Uterus (tissue), 4 donors: Measurements from ENCODE around the gene FGR. TPM values are rescaled to one million over a fixed set of nuclear protein-coding genes. Genes with fewer than 3 reads are reported as not detected.

Experiments
- DNase-seq, 2 donors: peaks; one replicate each; pipeline ENCODE4 v3.0.0-alpha.2; 2019 to 2020
- H3K27ac ChIP-seq, 2 donors: fragments of 200-600 bp; sonication (generic); 1 replicate in 1 of 2; 2 replicates in 1 of 2; pipeline ENCODE4 v1.5.1; 2016 to 2018
- H3K27me3 ChIP-seq, 2 donors: fragments of 200-600 bp; sonication (generic); one replicate each; pipeline ENCODE4 v1.5.1; 2018 to 2019; ENCODE audit warnings: control low read depth in 1 of 2
- H3K36me3 ChIP-seq, 2 donors: fragments of 200-600 bp; sonication (generic); one replicate each; pipeline ENCODE4 v1.5.1; 2019; ENCODE audit warnings: control low read depth in 1 of 2
- H3K4me1 ChIP-seq, 2 donors: fragments of 200-600 bp; sonication (generic); one replicate each; pipeline ENCODE4 v1.5.1; 2018 to 2019; ENCODE audit warnings: control low read depth in 1 of 2
- H3K4me3 ChIP-seq, 2 donors: fragments of 200-600 bp; sonication (generic); 1 replicate in 1 of 2; 2 replicates in 1 of 2; pipeline ENCODE4 v1.5.1; 2018 to 2019; ENCODE audit warnings: mild to moderate bottlenecking in 1 of 2
- H3K9me3 ChIP-seq, 2 donors: fragments of 200-600 bp; sonication (generic); one replicate each; pipeline ENCODE4 v1.5.1; 2019; ENCODE audit warnings: control low read depth in 1 of 2
- POLR2A ChIP-seq, 2 donors: fragments of 450-650 bp; IDR thresholded peaks; one replicate each; pipeline ENCODE4 v1.6.1; 2016; ENCODE audit warnings: antibody characterized with exemption in 2 of 2, mild to moderate bottlenecking in 1 of 2, moderate library complexity in 1 of 2
- intact Hi-C: fragments of 100-400 bp; cut with DNase I; formaldehyde crosslinking; loops from one replicate; pipeline ENCODE4 v1.15.1; 2023; ENCODE audit warnings: low total_unique reads
- total RNA-seq, 4 donors: library from RNA; depleted of rRNA in 3 of 4; stranded (reverse); fragments of >200 nt in 3 of 4; gene quantifications; one replicate each; pipeline versions ENCODE4 v1.1.0 to v1.2.4, GENCODE V29; 2014 to 2023
- TF ChIP-seq, protein P1 (sequence below), 4 experiments: fragments of 200-600 bp in 2 of 4; fragments of 450-650 bp in 2 of 4; sonication (generic) in 2 of 4; IDR thresholded peaks; one replicate each; pipeline ENCODE4 v1.5.1; 2016 to 2019; ENCODE audit warnings: antibody characterized with exemption in 4 of 4, mild to moderate bottlenecking in 2 of 4, moderate library complexity in 1 of 4
- donor health status: DM: yes; HTN: yes; CAD: no.

Gene FGR
- total RNA-seq, 4 donors from 2014 or later: 3.0 to 35.9 (median 18.8) TPM

DNA sequence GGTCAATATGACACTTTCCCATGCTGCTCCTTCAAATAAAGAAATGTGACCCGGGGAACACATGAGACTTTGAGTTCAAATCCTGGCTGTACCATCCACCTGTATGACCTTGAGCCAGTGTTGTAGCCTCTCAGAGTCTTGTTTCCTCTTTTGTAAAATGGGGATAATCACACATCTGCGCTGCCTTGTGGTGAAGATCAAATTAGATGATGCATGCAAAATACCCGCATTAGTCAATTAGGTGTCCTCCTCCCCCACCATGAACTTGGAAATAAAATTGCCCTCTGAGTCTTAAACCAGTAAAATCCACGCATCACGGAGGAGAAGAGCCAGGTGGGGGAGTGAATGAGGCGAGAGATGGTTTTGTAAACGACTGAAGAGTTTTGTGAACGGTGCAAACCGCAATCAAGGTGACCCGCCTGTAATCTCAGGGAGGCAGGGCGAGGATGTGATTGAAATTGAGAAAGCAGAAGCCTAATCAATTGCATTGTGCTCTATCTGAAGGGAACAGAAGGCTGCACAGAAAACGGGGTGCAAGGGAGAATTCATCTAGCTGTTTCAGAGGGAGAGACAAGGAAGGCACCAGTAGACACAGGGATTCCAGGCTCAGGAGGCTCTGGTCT is 25.3 kb downstream of the FGR start:
- DNase-seq: no peak
- H3K4me3 ChIP-seq: no peak overlapping the region
- intact Hi-C loops: loop anchor here (5.0 to 10.0 kb wide), 4 partner anchors 52 to 207 kb away; no protein-coding TSS in a partner anchor
- no peaks in the 10 kb centered on the region for H3K36me3 ChIP-seq
- no peak overlapping the region for H3K27ac ChIP-seq
- TF ChIP-seq, protein P1, sequence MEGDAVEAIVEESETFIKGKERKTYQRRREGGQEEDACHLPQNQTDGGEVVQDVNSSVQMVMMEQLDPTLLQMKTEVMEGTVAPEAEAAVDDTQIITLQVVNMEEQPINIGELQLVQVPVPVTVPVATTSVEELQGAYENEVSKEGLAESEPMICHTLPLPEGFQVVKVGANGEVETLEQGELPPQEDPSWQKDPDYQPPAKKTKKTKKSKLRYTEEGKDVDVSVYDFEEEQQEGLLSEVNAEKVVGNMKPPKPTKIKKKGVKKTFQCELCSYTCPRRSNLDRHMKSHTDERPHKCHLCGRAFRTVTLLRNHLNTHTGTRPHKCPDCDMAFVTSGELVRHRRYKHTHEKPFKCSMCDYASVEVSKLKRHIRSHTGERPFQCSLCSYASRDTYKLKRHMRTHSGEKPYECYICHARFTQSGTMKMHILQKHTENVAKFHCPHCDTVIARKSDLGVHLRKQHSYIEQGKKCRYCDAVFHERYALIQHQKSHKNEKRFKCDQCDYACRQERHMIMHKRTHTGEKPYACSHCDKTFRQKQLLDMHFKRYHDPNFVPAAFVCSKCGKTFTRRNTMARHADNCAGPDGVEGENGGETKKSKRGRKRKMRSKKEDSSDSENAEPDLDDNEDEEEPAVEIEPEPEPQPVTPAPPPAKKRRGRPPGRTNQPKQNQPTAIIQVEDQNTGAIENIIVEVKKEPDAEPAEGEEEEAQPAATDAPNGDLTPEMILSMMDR (IDR thresholded peaks at IDR 0.05): no peak
- no peak for TF ChIP-seq POLR2A (IDR thresholded peaks at IDR 0.05)
- H3K4me1 ChIP-seq: no peaks in the 10 kb centered on the region
- H3K27me3 ChIP-seq: no peaks in the 10 kb centered on the region
- H3K9me3 ChIP-seq: no peaks in the 10 kb centered on the region

DNA sequence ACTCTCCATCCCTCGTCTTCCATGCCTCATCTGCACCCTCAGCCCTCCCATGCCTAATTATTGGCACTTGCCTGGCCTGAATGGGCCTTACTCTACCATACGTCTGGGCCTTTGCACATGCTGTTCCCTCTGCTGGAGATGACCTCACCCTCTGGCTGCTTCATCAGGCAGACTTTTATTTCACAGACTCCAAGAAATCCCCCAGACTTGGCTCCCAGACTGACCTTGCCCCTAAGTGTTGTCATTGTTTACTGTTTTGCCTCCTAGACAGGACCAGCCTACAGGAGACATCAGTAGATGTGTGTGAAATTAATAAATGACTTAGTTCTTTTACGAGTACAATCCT is 25.8 kb downstream of the FGR start:
- H3K27ac ChIP-seq: no peak overlapping the region
- intact Hi-C loops: loop anchor here (5.0 to 10.0 kb wide), 4 partner anchors 52 to 207 kb away; no protein-coding TSS in a partner anchor
- DNase-seq: no peak

DNA sequence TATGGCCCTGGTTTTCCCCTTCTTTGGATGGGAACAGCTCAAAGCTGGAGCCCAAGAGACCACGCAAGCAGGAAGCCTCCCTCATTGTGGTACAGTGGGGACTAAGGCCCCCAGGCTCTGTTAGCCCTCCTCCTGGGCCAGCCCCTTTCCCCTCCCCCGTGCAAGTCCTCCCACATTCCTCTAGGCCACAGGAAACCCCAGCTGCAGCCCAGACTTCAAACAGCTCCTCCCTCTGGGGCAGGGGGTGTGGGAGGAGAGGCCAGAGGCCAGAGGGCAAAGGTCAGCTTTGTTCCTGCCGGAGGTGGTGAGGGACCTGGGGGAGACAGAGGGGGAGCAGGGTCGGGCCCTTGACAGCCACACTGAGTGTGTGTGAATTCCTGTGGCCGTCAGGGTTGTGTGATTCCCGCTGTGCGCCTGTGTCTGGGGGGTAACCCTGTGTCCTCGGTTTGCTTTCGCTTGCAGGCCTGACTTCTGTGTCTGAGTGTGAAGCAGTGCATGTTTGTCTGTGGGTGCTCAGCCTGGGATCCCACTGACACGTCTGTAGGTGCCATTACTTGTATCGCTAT is 27.7 kb downstream of the FGR start:
- Histone ChIP-seq H3K27me3 (no peaks in the 10 kb centered on the region), H3K4me3 (no peak overlapping the region), H3K36me3 (no peaks in the 10 kb centered on the region), H3K4me1 (no peaks in the 10 kb centered on the region), H3K27ac (no peak overlapping the region), H3K9me3 (no peaks in the 10 kb centered on the region)
- no peak for TF ChIP-seq POLR2A (IDR thresholded peaks at IDR 0.05)
- TF ChIP-seq, protein P1 (IDR thresholded peaks at IDR 0.05): no peak
- intact Hi-C loops: loop anchor here (5.0 to 10.0 kb wide), 4 partner anchors 50 to 205 kb away; no protein-coding TSS in a partner anchor
- no peak for DNase-seq

More for the DNA sequence above, 25.8 kb downstream of the FGR start:
- no peak for TF ChIP-seq POLR2A (IDR thresholded peaks at IDR 0.05)
- TF ChIP-seq, protein P1 (IDR thresholded peaks at IDR 0.05): no peak
- Histone ChIP-seq H3K27me3 (no peaks in the 10 kb centered on the region), H3K4me3 (no peak overlapping the region), H3K9me3 (no peaks in the 10 kb centered on the region), H3K4me1 (no peaks in the 10 kb centered on the region), H3K36me3 (no peaks in the 10 kb centered on the region)

DNA sequence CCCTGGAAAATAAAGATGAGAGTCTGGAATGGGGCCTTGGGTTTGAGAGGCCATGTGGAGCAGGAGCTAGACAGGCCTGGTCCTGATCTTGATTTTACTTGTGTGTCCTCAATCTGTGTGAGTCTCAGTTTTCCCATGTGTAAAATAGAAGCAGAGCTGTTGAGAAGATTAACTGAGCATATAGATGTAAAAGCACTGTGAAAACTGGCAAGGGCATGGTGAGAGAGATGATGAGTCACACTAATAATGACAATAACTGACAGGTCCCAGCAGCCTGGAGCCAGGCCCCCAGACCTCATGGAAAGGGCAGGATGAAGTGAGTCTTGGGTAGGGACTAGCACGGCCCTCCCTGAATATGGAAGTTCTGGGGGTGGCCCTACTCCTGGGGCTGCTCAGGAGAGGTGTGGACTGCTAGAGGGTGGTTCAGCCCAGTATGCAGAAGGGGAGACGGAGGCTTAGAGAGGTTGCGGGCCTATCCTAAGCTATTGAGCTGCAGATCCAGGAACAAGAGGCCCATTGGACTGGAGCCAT is 28.2 kb downstream of the FGR start:
- intact Hi-C loops: loop anchor here (5.0 to 10.0 kb wide), 4 partner anchors 49 to 204 kb away; no protein-coding TSS in a partner anchor
- no peak for TF ChIP-seq POLR2A (IDR thresholded peaks at IDR 0.05)
- TF ChIP-seq, protein P1 (IDR thresholded peaks at IDR 0.05): no peak
- Histone ChIP-seq H3K4me1 (no peaks in the 10 kb centered on the region), H3K27ac (no peak overlapping the region), H3K27me3 (no peaks in the 10 kb centered on the region), H3K9me3 (no peaks in the 10 kb centered on the region), H3K4me3 (no peak overlapping the region), H3K36me3 (no peaks in the 10 kb centered on the region)
- no peak for DNase-seq
